OCI-LY7 (cell line): ENCODE data around the gene SH3RF3. TPM values are rescaled to one million over a fixed set of nuclear protein-coding genes. Genes with fewer than 3 reads are reported as not detected.

ENCODE experiments used
- BruUV-seq: library from RNA; stranded (reverse); fragments of 400-500 nt; replicated peaks from 2 replicates; lab custom pipeline; 2021; lab: Mats Ljungman, UMichigan
- CTCF ChIA-PET: fragments of 300-600 bp; sonication (Branson Sonifier 250); formaldehyde crosslinking; loops from one replicate; lab custom pipeline; 2022; ENCODE audit warnings: antibody characterized with exemption; ENCODE audit not compliant: unreplicated experiment; lab: Charles Lee
- POLR2A ChIA-PET: fragments of 300-600 bp; sonication (Branson Sonifier 250); formaldehyde crosslinking; loops from one replicate; lab custom pipeline; 2022; ENCODE audit warnings: antibody characterized with exemption; lab: Charles Lee
- DNase-seq: peaks from one replicate; pipeline ENCODE4 v3.0.0-alpha.2; 2015; ENCODE audit warnings: low spot score
- H2AFZ ChIP-seq: fragments of 200-600 bp; sonication (generic), shearing (Covaris generic); 2 replicates; pipeline ENCODE4 v1.6.1; 2014; ENCODE audit warnings: mild to moderate bottlenecking, antibody characterized with exemption, low read length, moderate library complexity
- H3K27ac ChIP-seq: fragments of 200-600 bp; sonication (generic); 2 replicates; pipeline ENCODE4 v1.5.1; 2014; ENCODE audit warnings: mixed run types, low read depth, mild to moderate bottlenecking, moderate library complexity, low read length, inconsistent platforms; ENCODE audit not compliant: poor library complexity, severe bottlenecking
- H3K36me3 ChIP-seq: fragments of 200-600 bp; sonication (generic); 2 replicates; pipeline ENCODE4 v1.6.1; 2014; ENCODE audit warnings: mild to moderate bottlenecking, antibody characterized with exemption, low read length, moderate library complexity, mixed read lengths; ENCODE audit not compliant: insufficient read depth
- H3K4me1 ChIP-seq: fragments of 200-600 bp; sonication (generic); 2 replicates; pipeline ENCODE4 v1.5.1; 2014; ENCODE audit warnings: mild to moderate bottlenecking, low read length; ENCODE audit not compliant: insufficient read depth, poor library complexity, severe bottlenecking
- H3K4me2 ChIP-seq: fragments of 200-600 bp; sonication (generic); 2 replicates; pipeline ENCODE4 v1.6.1; 2014; ENCODE audit warnings: mild to moderate bottlenecking, low read length
- H3K4me3 ChIP-seq: fragments of 200-600 bp; sonication (generic); 2 replicates; pipeline ENCODE4 v1.5.1; 2014; ENCODE audit warnings: mild to moderate bottlenecking, low read depth, low read length; ENCODE audit not compliant: poor library complexity, severe bottlenecking
- H3K79me2 ChIP-seq: fragments of 200-600 bp; sonication (generic); 2 replicates; pipeline ENCODE4 v1.6.1; 2016; ENCODE audit warnings: low read depth, mild to moderate bottlenecking, low read length, moderate library complexity, mixed read lengths; ENCODE audit not compliant: insufficient read depth
- H3K9me2 ChIP-seq: fragments of 200-600 bp; sonication (generic); 2 replicates; pipeline ENCODE4 v1.6.1; 2016; ENCODE audit warnings: mild to moderate bottlenecking, low read length, mixed read lengths; ENCODE audit not compliant: insufficient read depth
- H3K9me3 ChIP-seq: fragments of 200-600 bp; sonication (generic); 2 replicates; pipeline ENCODE4 v1.6.1; 2014; ENCODE audit warnings: mild to moderate bottlenecking, mixed run types, low read length, mixed read lengths
- H4K20me1 ChIP-seq: fragments of 200-600 bp; sonication (generic); 2 replicates; pipeline ENCODE4 v1.6.1; 2014; ENCODE audit warnings: mild to moderate bottlenecking, antibody characterized with exemption, low read length, moderate library complexity, mixed read lengths; ENCODE audit not compliant: insufficient read depth
- EZH2phosphoT487 ChIP-seq: fragments of 200-600 bp; sonication (generic); IDR thresholded peaks from 2 replicates; pipeline ENCODE4 v1.6.1; 2018; ENCODE audit warnings: low read depth, borderline replicate concordance, mild to moderate bottlenecking, mixed run types, antibody characterized with exemption, low read length, moderate library complexity, mixed read lengths
- intact Hi-C: fragments of 100-400 bp; cut with micrococcal nuclease; formaldehyde crosslinking; loops from one replicate; pipeline ENCODE4 v1.10.0; 2022; ENCODE audit not compliant: unreplicated experiment
- total RNA-seq, 2 experiments: library from RNA; depleted of rRNA in 1 of 2; stranded (reverse); fragments of >200 nt in 1 of 2; shearing (Covaris generic) in 1 of 2; gene quantifications; 2 replicates each; pipeline ENCODE4 v1.2.3, GENCODE V29; 2014 to 2022
- TF ChIP-seq, protein P1 (sequence below): fragments of 200-600 bp; sonication (generic); conservative IDR thresholded peaks from 2 replicates; pipeline ENCODE4 v1.5.1; 2014; ENCODE audit warnings: mild to moderate bottlenecking, antibody characterized with exemption, low read length, moderate library complexity, mixed read lengths

Gene SH3RF3
- total RNA-seq, 2 experiments from 2014 or later, result not detected

DNA sequence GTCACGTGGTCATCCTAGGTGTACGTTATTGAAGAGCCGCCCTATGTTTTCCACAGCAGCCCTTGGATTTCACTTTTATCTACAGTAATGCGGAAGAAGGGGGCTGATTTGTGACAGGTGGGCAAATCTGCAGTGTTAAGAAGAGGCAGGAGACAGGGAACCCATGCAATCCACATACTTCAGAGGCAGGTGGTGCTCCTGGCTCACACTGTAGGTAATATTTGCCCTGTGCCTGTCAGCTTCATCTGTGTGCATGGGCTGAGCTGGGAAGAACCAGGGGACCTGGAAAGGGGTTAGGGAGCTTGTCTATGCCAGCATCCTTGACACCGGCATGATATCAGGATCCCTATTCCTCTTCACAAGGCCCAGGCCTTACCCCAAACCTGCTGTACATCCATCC is 183.9 kb downstream of the SH3RF3 start:
- Histone ChIP-seq H2AFZ (no peak overlapping the region), H3K9me3 (no peaks in the 10 kb centered on the region), H4K20me1 (no peaks in the 10 kb centered on the region), H3K4me3 (no peak overlapping the region), H3K4me1 (no peaks in the 10 kb centered on the region), H3K27ac (no peak overlapping the region), H3K9me2 (no peaks in the 10 kb centered on the region), H3K36me3 (no peaks in the 10 kb centered on the region), H3K4me2 (no peak overlapping the region), H3K79me2 (no peaks in the 10 kb centered on the region)
- POLR2A ChIA-PET, result no interaction called here
- CTCF ChIA-PET, result no interaction called here
- no TSS peak for BruUV-seq
- DNase-seq, result no peak
- intact Hi-C loops, result no loop called here
- no peak for TF ChIP-seq EZH2phosphoT487
- TF ChIP-seq, protein P1, sequence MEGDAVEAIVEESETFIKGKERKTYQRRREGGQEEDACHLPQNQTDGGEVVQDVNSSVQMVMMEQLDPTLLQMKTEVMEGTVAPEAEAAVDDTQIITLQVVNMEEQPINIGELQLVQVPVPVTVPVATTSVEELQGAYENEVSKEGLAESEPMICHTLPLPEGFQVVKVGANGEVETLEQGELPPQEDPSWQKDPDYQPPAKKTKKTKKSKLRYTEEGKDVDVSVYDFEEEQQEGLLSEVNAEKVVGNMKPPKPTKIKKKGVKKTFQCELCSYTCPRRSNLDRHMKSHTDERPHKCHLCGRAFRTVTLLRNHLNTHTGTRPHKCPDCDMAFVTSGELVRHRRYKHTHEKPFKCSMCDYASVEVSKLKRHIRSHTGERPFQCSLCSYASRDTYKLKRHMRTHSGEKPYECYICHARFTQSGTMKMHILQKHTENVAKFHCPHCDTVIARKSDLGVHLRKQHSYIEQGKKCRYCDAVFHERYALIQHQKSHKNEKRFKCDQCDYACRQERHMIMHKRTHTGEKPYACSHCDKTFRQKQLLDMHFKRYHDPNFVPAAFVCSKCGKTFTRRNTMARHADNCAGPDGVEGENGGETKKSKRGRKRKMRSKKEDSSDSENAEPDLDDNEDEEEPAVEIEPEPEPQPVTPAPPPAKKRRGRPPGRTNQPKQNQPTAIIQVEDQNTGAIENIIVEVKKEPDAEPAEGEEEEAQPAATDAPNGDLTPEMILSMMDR, result no peak

DNA sequence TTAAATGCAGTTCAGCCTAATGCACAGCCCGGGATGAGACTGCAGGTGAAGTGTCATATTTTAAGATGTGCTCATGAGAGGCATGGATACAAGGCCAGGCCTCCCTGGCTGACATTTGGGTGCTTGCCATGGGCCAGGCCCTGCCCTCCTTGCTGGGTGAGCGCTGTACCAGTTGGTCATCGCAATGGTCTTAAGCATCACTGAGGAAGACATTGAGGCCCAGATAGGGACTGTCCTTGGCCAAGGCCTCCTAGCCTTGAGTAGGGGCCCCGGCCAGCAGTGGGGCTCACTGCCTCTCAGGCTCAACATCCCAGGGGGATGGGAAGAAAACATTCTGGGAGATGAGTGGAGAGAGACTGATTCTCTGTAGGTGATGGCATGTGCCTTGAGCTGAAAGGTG is 184.3 kb downstream of the SH3RF3 start:
- no peak overlapping the region for H3K27ac ChIP-seq
- no peaks in the 10 kb centered on the region for H3K79me2 ChIP-seq
- no peaks in the 10 kb centered on the region for H4K20me1 ChIP-seq
- H3K36me3 ChIP-seq, result no peaks in the 10 kb centered on the region
- intact Hi-C loops, result no loop called here
- H3K4me2 ChIP-seq, result no peak overlapping the region
- no peak overlapping the region for H2AFZ ChIP-seq
- H3K9me3 ChIP-seq, result no peaks in the 10 kb centered on the region
- no peak for TF ChIP-seq EZH2phosphoT487
- TF ChIP-seq, protein P1, result no peak
- no peak overlapping the region for H3K4me3 ChIP-seq
- H3K4me1 ChIP-seq, result no peaks in the 10 kb centered on the region
- BruUV-seq, result no TSS peak
- no peaks in the 10 kb centered on the region for H3K9me2 ChIP-seq
- DNase-seq, result no peak
- ChIA-PET CTCF (no interaction called here), POLR2A (no interaction called here)

DNA sequence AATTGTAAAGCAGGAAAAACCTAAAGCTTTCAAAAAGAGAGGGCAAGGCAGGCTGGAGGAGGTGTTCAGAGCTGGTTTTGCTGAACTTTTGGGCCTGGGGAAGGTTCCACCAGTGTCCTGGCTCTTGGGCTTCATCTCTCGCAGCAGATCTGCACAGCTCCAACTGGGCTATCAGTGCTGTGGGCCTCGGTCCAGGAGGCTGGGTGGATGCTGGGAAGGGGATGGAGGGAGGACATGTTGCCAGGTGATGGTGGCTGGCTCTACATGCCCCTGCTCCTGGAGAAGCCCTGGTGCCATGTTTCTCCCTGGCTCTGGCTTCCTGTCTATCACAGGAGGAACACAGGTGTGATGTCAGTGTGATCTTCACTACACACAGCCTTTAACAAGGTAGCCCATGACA is 187.1 kb downstream of the SH3RF3 start:
- POLR2A ChIA-PET, result no interaction called here
- H2AFZ ChIP-seq, result no peak overlapping the region

More for the DNA sequence above, 187.1 kb downstream of the SH3RF3 start:
- H3K36me3 ChIP-seq, result no peaks in the 10 kb centered on the region
- H3K27ac ChIP-seq, result no peak overlapping the region
- no peak overlapping the region for H3K4me2 ChIP-seq
- no peaks in the 10 kb centered on the region for H3K9me3 ChIP-seq
- H3K4me3 ChIP-seq, result no peak overlapping the region
- BruUV-seq, result no TSS peak
- H3K4me1 ChIP-seq, result no peaks in the 10 kb centered on the region
- intact Hi-C loops, result no loop called here
- no peaks in the 10 kb centered on the region for H3K9me2 ChIP-seq
- no peaks in the 10 kb centered on the region for H4K20me1 ChIP-seq
- H3K79me2 ChIP-seq, result no peaks in the 10 kb centered on the region
- DNase-seq, result no peak
- CTCF ChIA-PET, result no interaction called here
- TF ChIP-seq, protein P1, result no peak
- TF ChIP-seq EZH2phosphoT487, result no peak
